ENCODE data around the gene RNASE1.

- TF ChIP-seq POLR2A (IDR thresholded peaks at IDR 0.05) (no peak), CTCF (IDR thresholded peaks at IDR 0.05) (no peak)
Observed at GRCh38 chr14:20801726-20802125, 918 bp downstream of the RNASE1 start.
